HUDEP-2 (cell line): ENCODE measurements around the gene UCN3.

Experiments
- DNase-seq, 76 experiments: peaks; one replicate each; lab custom pipeline; 2025; ENCODE audit not compliant: unreplicated experiment in 76 of 76; lab: John Stamatoyannopoulos, UW

Gene UCN3

GRCh38 chr10:5364890-5365338 is at the start of gene UCN3:
TSS of gene UCN3 (plus strand) at chr10:5364966. CDS start at chr10:5373721, 8,755 bp downstream.
- DNase-seq, result no peak

GRCh38 chr10:5317547-5318107 is 47.1 kb upstream of the UCN3 start:
- no peak for DNase-seq

- no peak for DNase-seq
Measured at GRCh38 chr10:5318148-5318547, 46.6 kb upstream of the UCN3 start.

- DNase-seq, result no peak
Measured at GRCh38 chr10:5319863-5320262, 44.9 kb upstream of the UCN3 start.

GRCh38 chr10:5321273-5321672 is 43.5 kb upstream of the UCN3 start:
- no peak for DNase-seq

GRCh38 chr10:5323446-5323845 is 41.3 kb upstream of the UCN3 start:
- no peak for DNase-seq

- no peak for DNase-seq
Measured at GRCh38 chr10:5325076-5325475, 39.7 kb upstream of the UCN3 start.

GRCh38 chr10:5334196-5334880 is 30.4 kb upstream of the UCN3 start:
- no peak for DNase-seq

- DNase-seq, result no peak
Measured at GRCh38 chr10:5338010-5338409, 26.8 kb upstream of the UCN3 start.

- no peak for DNase-seq
Measured at GRCh38 chr10:5343092-5343491, 21.7 kb upstream of the UCN3 start.

GRCh38 chr10:5343561-5343960 is 21.2 kb upstream of the UCN3 start:
- DNase-seq, result peak in 1 of 76 experiments; percentile 3

GRCh38 chr10:5343979-5344378 is 20.8 kb upstream of the UCN3 start:
- no peak for DNase-seq

GRCh38 chr10:5344746-5345145 is 20.0 kb upstream of the UCN3 start:
- no peak for DNase-seq

- no peak for DNase-seq
Measured at GRCh38 chr10:5346881-5347280, 17.9 kb upstream of the UCN3 start.

- DNase-seq, result no peak
Measured at GRCh38 chr10:5349362-5349761, 15.4 kb upstream of the UCN3 start.

- DNase-seq, result no peak
Measured at GRCh38 chr10:5354068-5354467, 10.7 kb upstream of the UCN3 start.

- no peak for DNase-seq
Measured at GRCh38 chr10:5355594-5356301, 9.0 kb upstream of the UCN3 start.

- no peak for DNase-seq
Measured at GRCh38 chr10:5356302-5356763, 8.4 kb upstream of the UCN3 start.

GRCh38 chr10:5360318-5360915 is 4.3 kb upstream of the UCN3 start:
- DNase-seq, result no peak

- no peak for DNase-seq
Measured at GRCh38 chr10:5361966-5362365, 2.8 kb upstream of the UCN3 start.

GRCh38 chr10:5362873-5363272 is 1.9 kb upstream of the UCN3 start:
- no peak for DNase-seq
